GM12875 (cell line): Measurements from ENCODE around the gene ATP23.

Experiments used
- H3K4me3 ChIP-seq: one replicate; pipeline ENCODE4 v1.5.1; 2011; ENCODE audit warnings: low read depth, low read length, control low read depth
- TF ChIP-seq, protein P1 (sequence below): IDR thresholded peaks from 2 replicates; pipeline ENCODE4 v1.5.1; 2011; ENCODE audit warnings: low read depth, mild to moderate bottlenecking, control low read depth, inconsistent platforms, low read length, moderate library complexity, borderline replicate concordance; ENCODE audit not compliant: insufficient read depth

ATP23 gene, protein sequence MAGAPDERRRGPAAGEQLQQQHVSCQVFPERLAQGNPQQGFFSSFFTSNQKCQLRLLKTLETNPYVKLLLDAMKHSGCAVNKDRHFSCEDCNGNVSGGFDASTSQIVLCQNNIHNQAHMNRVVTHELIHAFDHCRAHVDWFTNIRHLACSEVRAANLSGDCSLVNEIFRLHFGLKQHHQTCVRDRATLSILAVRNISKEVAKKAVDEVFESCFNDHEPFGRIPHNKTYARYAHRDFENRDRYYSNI

DNA sequence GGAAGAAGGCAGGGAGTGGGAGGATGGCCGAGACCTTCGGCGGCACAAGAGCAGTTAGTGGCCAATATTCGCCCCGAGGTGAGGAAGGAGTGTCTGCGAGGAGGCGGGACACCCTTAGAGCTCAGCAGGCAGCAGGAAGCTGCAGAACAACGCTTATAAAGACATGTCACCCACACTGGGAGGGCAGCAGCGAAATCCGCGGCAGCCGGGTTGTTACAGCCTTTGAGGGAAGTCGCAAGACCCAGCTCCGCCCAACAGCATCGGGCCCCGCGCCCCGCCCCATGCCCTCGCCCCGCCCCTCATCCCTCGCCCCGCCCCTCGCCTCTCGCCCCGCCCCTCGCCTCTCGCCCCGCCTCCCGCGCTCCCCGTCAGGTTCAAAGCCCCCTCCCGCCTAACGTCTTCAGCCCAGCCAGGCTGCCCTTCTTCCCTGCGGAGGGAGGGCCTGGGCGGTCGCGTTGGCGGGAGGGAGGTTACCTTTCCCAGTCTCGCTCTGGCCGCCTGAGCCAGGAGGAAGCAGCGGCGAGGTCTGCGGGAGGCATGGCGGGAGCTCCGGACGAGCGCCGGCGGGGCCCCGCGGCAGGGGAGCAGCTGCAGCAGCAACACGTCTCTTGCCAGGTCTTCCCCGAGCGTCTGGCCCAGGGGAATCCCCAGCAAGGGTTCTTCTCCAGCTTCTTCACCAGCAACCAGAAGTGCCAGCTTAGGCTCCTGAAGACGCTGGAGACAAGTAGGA is at the start of gene ATP23:
Gene ATP23, plus strand, starts transcription at position 403 of the 730 bp plus-strand sequence. Its CDS starts 135 bp downstream, at position 538.
- TF ChIP-seq, protein P1, sequence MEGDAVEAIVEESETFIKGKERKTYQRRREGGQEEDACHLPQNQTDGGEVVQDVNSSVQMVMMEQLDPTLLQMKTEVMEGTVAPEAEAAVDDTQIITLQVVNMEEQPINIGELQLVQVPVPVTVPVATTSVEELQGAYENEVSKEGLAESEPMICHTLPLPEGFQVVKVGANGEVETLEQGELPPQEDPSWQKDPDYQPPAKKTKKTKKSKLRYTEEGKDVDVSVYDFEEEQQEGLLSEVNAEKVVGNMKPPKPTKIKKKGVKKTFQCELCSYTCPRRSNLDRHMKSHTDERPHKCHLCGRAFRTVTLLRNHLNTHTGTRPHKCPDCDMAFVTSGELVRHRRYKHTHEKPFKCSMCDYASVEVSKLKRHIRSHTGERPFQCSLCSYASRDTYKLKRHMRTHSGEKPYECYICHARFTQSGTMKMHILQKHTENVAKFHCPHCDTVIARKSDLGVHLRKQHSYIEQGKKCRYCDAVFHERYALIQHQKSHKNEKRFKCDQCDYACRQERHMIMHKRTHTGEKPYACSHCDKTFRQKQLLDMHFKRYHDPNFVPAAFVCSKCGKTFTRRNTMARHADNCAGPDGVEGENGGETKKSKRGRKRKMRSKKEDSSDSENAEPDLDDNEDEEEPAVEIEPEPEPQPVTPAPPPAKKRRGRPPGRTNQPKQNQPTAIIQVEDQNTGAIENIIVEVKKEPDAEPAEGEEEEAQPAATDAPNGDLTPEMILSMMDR, result no peak

DNA sequence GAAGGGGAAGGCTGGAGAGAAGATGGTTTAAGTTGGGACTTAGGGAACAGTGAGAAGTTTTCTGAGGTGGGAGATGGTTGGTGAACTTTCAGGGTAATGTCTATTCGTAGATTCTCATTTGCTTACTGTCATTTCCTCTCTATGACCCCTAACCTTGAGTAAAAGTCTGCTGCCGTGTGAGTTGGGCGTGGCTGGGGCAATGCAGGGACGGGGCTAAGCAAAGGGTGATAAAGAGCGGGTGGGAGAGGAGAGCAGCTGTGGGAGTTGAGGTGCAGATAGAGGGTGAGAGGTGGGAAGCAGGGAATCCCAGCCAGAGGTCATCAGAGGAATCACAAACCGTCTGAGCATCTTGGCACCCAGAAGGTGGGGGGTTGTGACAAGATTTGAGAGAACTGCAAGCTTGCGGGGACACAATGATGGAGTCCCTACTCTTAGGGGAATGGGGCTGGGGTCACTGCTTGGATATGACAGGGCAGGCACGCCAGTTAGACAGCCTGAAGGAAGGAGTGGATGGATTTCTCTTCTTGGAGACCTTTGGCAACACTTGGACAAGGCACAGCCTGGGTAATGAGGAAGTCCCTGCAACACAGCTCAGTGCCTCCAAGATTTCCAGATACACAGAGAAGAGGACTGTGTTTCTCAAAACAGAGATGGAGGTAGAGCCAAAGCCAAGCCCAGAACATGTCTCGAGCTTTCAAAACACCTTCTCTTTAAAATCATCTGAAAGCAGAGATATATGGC is 49.0 kb upstream of the ATP23 start:
- TF ChIP-seq, protein P1, result no peak
- no peak overlapping the region for H3K4me3 ChIP-seq

More for the DNA sequence above, at the start of gene ATP23:
- H3K4me3 ChIP-seq, result peak within 1 kb of the TSS; percentile 69

DNA sequence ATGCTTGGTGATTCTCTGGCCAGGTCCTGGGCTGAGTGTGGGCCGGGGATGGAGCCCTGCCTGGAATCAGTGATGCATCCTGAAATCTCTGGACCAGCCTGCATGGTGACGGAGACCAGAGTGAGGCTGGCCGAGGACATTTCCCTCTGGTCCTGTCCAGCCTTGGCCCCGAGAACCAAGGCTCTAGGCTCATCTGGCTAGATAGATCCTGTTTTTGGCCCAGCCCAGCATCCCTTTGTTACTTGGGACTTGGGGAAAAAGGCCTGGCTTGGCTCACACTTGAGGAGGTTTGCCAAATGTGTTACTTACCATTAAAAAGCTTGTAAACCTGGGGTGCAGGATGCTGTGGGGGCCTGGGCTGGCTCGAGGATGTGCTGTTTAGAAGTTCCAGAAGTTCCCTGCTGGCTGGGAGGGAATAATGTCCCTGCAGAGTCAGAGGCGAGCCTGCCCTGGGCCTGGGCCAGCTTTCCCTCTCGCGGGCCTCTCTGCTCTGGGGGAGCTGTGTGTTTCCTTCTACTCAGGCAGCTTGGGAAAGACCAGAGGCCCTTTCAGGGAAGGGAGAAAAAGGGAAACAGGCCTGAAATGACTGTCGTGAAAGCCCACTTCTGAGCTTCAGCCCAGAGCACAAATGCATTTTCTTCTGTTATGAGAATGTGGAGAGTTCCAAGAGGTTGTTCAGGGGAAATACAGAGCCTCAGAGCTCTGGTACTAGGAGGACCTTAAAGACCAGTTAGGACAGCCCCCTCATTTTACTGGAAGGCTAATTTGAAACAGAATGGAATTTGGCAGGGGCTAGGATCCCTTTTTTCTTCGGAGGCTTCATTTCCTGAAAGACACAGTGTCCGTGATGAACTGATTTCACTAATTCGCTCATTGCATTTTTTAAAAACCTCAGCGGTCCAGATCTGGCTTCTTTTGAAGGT is 47.7 kb upstream of the ATP23 start:
- TF ChIP-seq, protein P1, result no peak
- no peak overlapping the region for H3K4me3 ChIP-seq

DNA sequence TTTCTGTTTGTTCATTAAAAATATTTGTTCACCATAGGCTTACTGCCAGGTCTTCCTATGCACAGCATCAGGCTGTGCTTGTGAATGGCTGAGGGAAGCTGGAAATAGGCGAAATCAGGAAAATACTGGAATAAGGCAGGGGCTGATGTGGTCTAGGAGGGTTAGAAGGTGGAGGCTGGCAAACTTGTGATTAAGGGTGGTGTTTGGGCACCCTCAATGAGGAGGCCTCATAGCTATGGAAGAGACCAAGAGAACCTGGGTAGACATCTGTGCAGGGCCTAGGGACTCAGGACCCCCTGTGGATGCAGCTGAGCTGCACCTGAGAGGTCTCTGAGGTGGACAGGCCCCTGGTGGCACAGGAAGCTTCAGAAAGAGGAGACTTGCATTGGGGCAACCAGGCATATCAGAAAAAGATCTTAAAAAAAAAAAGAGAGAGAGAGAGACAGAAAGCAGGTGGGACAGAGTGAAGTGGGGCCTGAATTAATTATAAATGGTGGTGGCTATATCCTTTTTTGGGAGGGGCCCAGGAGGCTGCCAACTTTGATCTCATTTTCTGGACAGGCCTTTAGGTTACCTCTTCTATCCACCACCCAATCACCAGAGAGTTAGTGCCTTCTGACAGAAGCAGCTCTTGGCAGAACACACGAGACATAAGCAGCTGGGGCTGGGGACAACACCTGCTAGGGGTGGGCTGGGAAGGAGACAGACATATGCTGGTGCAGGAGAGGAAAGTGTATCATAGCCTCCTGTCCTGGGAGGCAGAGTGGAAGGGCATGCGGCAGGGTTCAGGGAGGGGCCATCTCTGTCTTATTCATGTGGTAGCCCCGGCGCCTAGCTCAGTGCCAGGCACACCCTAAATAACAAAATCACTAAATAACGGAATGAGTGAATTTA is 46.7 kb upstream of the ATP23 start:
- H3K4me3 ChIP-seq, result no peak overlapping the region
- TF ChIP-seq, protein P1, result no peak

DNA sequence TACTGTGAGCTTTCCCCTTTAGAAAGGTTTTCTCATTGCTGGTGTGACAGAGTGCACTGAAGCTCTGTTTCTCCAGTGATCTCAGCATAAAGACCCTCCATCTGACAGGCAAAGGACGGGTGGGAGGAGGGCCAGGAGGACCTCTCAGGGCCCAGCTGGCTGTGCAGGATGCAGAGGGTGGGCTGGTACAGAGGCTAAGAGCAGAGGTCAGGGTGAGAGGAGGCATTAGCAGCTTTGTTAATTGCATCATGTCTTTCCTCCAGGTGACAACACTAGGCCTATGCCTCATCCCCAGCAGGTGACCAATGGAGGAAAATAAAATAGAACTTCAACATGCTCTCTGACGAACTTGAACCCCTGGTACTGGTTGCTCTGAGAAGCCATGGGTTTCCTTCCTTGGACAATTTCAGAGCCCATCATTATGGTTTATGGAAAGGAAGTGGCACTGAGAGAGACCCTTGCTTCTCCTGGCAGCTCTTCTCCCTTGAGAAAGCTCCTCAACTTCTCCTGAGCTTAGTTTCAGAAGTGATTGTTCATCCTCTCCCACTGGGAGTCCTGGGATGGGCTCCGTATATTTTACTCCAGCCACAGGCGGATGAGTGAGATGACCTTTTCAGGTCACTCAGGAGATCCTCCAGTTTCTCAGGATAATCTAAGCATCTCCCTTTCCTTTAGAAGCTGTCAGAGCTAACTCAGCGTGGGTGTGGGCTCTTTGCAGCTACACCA is 45.8 kb upstream of the ATP23 start:
- TF ChIP-seq, protein P1, result no peak
- H3K4me3 ChIP-seq, result no peak overlapping the region
